HCT116 (cell line): ENCODE results near the gene MGST3. TPM values are rescaled to one million over a fixed set of nuclear protein-coding genes. Genes with fewer than 3 reads are reported as not detected.

Experiments
- ATAC-seq: fragments of 200-7000 bp; cut with Tn5 transposase; 2 replicates; pipeline ENCODE4 v1.9.1; 2020; ENCODE audit warnings: mild to moderate bottlenecking, moderate library complexity
- BruUV-seq: library from RNA; stranded (reverse); fragments of 400-500 nt; replicated peaks from 2 replicates; lab custom pipeline; 2021; lab: Mats Ljungman, UMichigan
- CTCF ChIA-PET: fragments of 300-600 bp; sonication (Branson Sonifier 250); formaldehyde crosslinking; loops from one replicate; lab custom pipeline; 2021; ENCODE audit warnings: antibody characterized with exemption; lab: Charles Lee
- POLR2A ChIA-PET: fragments of 300-600, 350-600 bp; sonication (Branson Sonifier 250); formaldehyde crosslinking; loops from one replicate; lab custom pipeline; 2021; ENCODE audit warnings: antibody characterized with exemption; lab: Charles Lee
- RAD21 ChIA-PET, 2 experiments: fragments of 300-600 bp; sonication (Branson Sonifier 250); formaldehyde crosslinking; loops; one replicate each; lab custom pipeline; 2023; ENCODE audit warnings: low total read pairs in 2 of 2; ENCODE audit not compliant: uncharacterized antibody in 2 of 2, unreplicated experiment in 2 of 2, low non-redundant PET in 1 of 2; lab: Charles Lee
- DNase-seq: peaks from one replicate; pipeline ENCODE4 v3.0.0-alpha.2; 2010; ENCODE audit warnings: low read depth, low spot score
- H2AFZ ChIP-seq: fragments of 200-600 bp; shearing (Covaris generic), sonication (generic); 2 replicates; pipeline ENCODE4 v1.6.1; 2017; ENCODE audit warnings: low read depth, mixed run types, mixed read lengths, antibody characterized with exemption, low read length; ENCODE audit not compliant: poor library complexity, severe bottlenecking
- H3K27ac ChIP-seq: 2 replicates; pipeline ENCODE4 v1.5.1; 2012; ENCODE audit warnings: low read depth, low read length
- H3K27me3 ChIP-seq: fragments of 200-600 bp; sonication (generic); 2 replicates; pipeline ENCODE4 v1.6.1; 2016; ENCODE audit warnings: mixed run types, low read length, mixed read lengths; ENCODE audit not compliant: insufficient read depth
- H3K36me3 ChIP-seq, 2 experiments: fragments of 200-500 bp in 1 of 2; fragments of 200-600 bp in 1 of 2; sonication (Bioruptor generic) in 1 of 2; sonication (generic) in 1 of 2; 2 replicates each; pipeline versions ENCODE4 v1.5.1 to v1.6.1; 2014 to 2016; ENCODE audit warnings: low read length in 2 of 2, inconsistent platforms in 1 of 2, mixed read lengths in 1 of 2, mixed run types in 1 of 2; ENCODE audit not compliant: insufficient read depth in 2 of 2, control insufficient read depth in 1 of 2
- H3K4me1 ChIP-seq, 2 experiments: fragments of 200-600 bp in 1 of 2; sonication (generic) in 1 of 2; 2 replicates each; pipeline versions ENCODE4 v1.5.1 to v1.6.1; 2012 to 2017; ENCODE audit warnings: low read length in 2 of 2, inconsistent platforms in 1 of 2, mild to moderate bottlenecking in 1 of 2, mixed read lengths in 1 of 2, mixed run types in 1 of 2, moderate library complexity in 1 of 2; ENCODE audit not compliant: insufficient read depth in 2 of 2, control insufficient read depth in 1 of 2
- H3K4me2 ChIP-seq: fragments of 200-600 bp; sonication (generic); 2 replicates; pipeline ENCODE4 v1.6.1; 2017; ENCODE audit warnings: mixed run types, low read length, mixed read lengths
- H3K4me3 ChIP-seq, 2 experiments: fragments of 200-600 bp in 1 of 2; sonication (generic) in 1 of 2; replicated peaks in 1 of 2; 2 replicates each; pipeline ENCODE4 v1.5.1; 2011 to 2016; ENCODE audit warnings: low read length in 2 of 2, control low read depth in 1 of 2, low read depth in 1 of 2, mild to moderate bottlenecking in 1 of 2, mixed read lengths in 1 of 2, mixed run types in 1 of 2
- H3K79me2 ChIP-seq: fragments of 200-600 bp; sonication (generic); 2 replicates; pipeline ENCODE4 v1.6.1; 2017; ENCODE audit warnings: mild to moderate bottlenecking, mixed run types, low read length, moderate library complexity, mixed read lengths; ENCODE audit not compliant: insufficient read depth
- H3K9ac ChIP-seq: fragments of 200-600 bp; sonication (generic); 2 replicates; pipeline ENCODE4 v1.6.1; 2016; ENCODE audit warnings: low read length, mixed read lengths
- H3K9me2 ChIP-seq: fragments of 200-600 bp; sonication (generic), shearing (Covaris generic); 2 replicates; pipeline ENCODE4 v1.6.1; 2017; ENCODE audit warnings: mixed run types, mild to moderate bottlenecking, moderate library complexity; ENCODE audit not compliant: insufficient read depth
- H3K9me3 ChIP-seq, 2 experiments: fragments of 200-500 bp in 1 of 2; fragments of 200-600 bp in 1 of 2; sonication (Bioruptor generic) in 1 of 2; sonication (generic) in 1 of 2; 2 replicates each; pipeline ENCODE4 v1.6.1; 2014 to 2017; ENCODE audit warnings: low read length in 2 of 2, mixed read lengths in 2 of 2, inconsistent platforms in 1 of 2, low read depth in 1 of 2, mild to moderate bottlenecking in 1 of 2, mixed run types in 1 of 2, moderate library complexity in 1 of 2; ENCODE audit not compliant: control insufficient read depth in 1 of 2, insufficient read depth in 1 of 2
- H4K20me1 ChIP-seq: fragments of 200-600 bp; sonication (generic), shearing (Covaris generic); 2 replicates; pipeline ENCODE4 v1.6.1; 2017; ENCODE audit warnings: mixed run types, mild to moderate bottlenecking, moderate library complexity; ENCODE audit not compliant: insufficient read depth
- ATF3 ChIP-seq: IDR thresholded peaks from 2 replicates; pipeline ENCODE4 v1.6.1; 2012
- CBX3 ChIP-seq: IDR thresholded peaks from 2 replicates; pipeline ENCODE4 v1.6.1; 2012; ENCODE audit warnings: low read depth
- CEBPB ChIP-seq: IDR thresholded peaks from 2 replicates; pipeline ENCODE4 v1.6.1; 2012; ENCODE audit warnings: low read depth
- CTCF ChIP-seq, 3 experiments: fragments of 200-600 bp in 1 of 3; sonication (generic) in 1 of 3; IDR thresholded peaks in 2 of 3; conservative IDR thresholded peaks in 1 of 3; 2 replicates each; pipeline ENCODE4 v1.5.1; 2012 to 2017; ENCODE audit warnings: low read depth in 2 of 3, low read length in 2 of 3, antibody characterized with exemption in 1 of 3, borderline replicate concordance in 1 of 3, control low read depth in 1 of 3, mild to moderate bottlenecking in 1 of 3, mixed read lengths in 1 of 3, mixed run types in 1 of 3, moderate library complexity in 1 of 3; ENCODE audit not compliant: insufficient read depth in 1 of 3
- ELF1 ChIP-seq: IDR thresholded peaks from 2 replicates; pipeline ENCODE4 v1.6.1; 2012; ENCODE audit warnings: low read depth, borderline replicate concordance
- EZH2 ChIP-seq: fragments of 200-600 bp; sonication (generic); IDR thresholded peaks from 2 replicates; pipeline ENCODE4 v1.6.1; 2017; ENCODE audit warnings: antibody characterized with exemption, mixed run types
- EZH2phosphoT487 ChIP-seq: fragments of 200-600 bp; IDR thresholded peaks from 2 replicates; pipeline ENCODE4 v1.6.1; 2018; ENCODE audit warnings: antibody characterized with exemption, borderline replicate concordance
- JUND ChIP-seq: IDR thresholded peaks from 2 replicates; pipeline ENCODE4 v1.6.1; 2012
- MAX ChIP-seq: IDR thresholded peaks from 2 replicates; pipeline ENCODE4 v1.6.1; 2012
- POLR2A ChIP-seq: IDR thresholded peaks from 2 replicates; pipeline ENCODE4 v1.7.0; 2011; ENCODE audit warnings: borderline replicate concordance; ENCODE audit not compliant: insufficient read depth, insufficient read length; ENCODE audit errors: extremely low read depth
- POLR2AphosphoS5 ChIP-seq: IDR thresholded peaks from 2 replicates; pipeline ENCODE4 v1.6.1; 2011; ENCODE audit warnings: mild to moderate bottlenecking, low read depth, low read length, moderate library complexity
- SIN3A ChIP-seq: IDR thresholded peaks from 2 replicates; pipeline ENCODE4 v1.6.1; 2012; ENCODE audit warnings: low read depth
- SP1 ChIP-seq: IDR thresholded peaks from 2 replicates; pipeline ENCODE4 v1.6.1; 2012; ENCODE audit warnings: low read depth
- SRF ChIP-seq: IDR thresholded peaks from 2 replicates; pipeline ENCODE4 v1.6.1; 2012; ENCODE audit warnings: low read depth
- TCF7L2 ChIP-seq: IDR thresholded peaks from 2 replicates; pipeline ENCODE4 v1.7.0; 2011; ENCODE audit warnings: borderline replicate concordance, inconsistent platforms; ENCODE audit not compliant: insufficient read depth, insufficient read length; ENCODE audit errors: extremely low read depth
- YY1 ChIP-seq: IDR thresholded peaks from 2 replicates; pipeline ENCODE4 v1.6.1; 2011; ENCODE audit warnings: low read length, low read depth, moderate library complexity, mild to moderate bottlenecking; ENCODE audit not compliant: insufficient replicate concordance; ENCODE audit errors: extremely low read depth
- ZBTB33 ChIP-seq: IDR thresholded peaks from 2 replicates; pipeline ENCODE4 v1.6.1; 2011; ENCODE audit warnings: mild to moderate bottlenecking, low read length, moderate library complexity; ENCODE audit not compliant: insufficient replicate concordance; ENCODE audit errors: extremely low read depth
- ZFX ChIP-seq: fragments of 450-650 bp; IDR thresholded peaks from 2 replicates; pipeline ENCODE4 v1.6.1; 2017
- ZNF274 ChIP-seq: fragments of 200-500 bp; sonication (Bioruptor generic); IDR thresholded peaks from 2 replicates; pipeline ENCODE4 v1.6.1; 2014; ENCODE audit warnings: mild to moderate bottlenecking, low read depth, low read length, inconsistent platforms
- intact Hi-C: fragments of 100-400 bp; cut with micrococcal nuclease; formaldehyde crosslinking; loops from 2 replicates; pipeline ENCODE4 v1.10.0; 2022
- total RNA-seq: library from RNA; stranded (reverse); gene quantifications from one replicate; pipeline ENCODE4 v1.2.1, GENCODE V29; 2021; ENCODE audit not compliant: unreplicated experiment
- TF ChIP-seq, protein P1 (sequence below): IDR thresholded peaks from 2 replicates; pipeline ENCODE4 v1.6.1; 2012; ENCODE audit warnings: low read depth

Gene MGST3
- total RNA-seq, 1 experiment from 2014 or later: 93.7 TPM

- POLR2A ChIA-PET: no interaction called here
Measured at GRCh38 chr1:165659581-165659895, 28.5 kb downstream of the MGST3 start.

More at GRCh38 chr1:165659581-165659895, 28.5 kb downstream of the MGST3 start:
- Histone ChIP-seq H3K9ac (no peak overlapping the region), H3K9me3 (no peaks in the 10 kb centered on the region), H3K27me3 (no peaks in the 10 kb centered on the region), H3K4me2 (no peak overlapping the region), H3K36me3 (peaks cover 9 to 23% of the 10 kb centered on the region in 2 experiments; a peak in 3 of 4 replicates), H4K20me1 (no peaks in the 10 kb centered on the region), H3K27ac (no peak overlapping the region), H3K9me2 (no peaks in the 10 kb centered on the region), H2AFZ (no peak overlapping the region), H3K4me3 (no peak overlapping the region), H3K79me2 (no peaks in the 10 kb centered on the region), H3K4me1 (no peaks in the 10 kb centered on the region)
- BruUV-seq: no TSS peak
- CTCF ChIA-PET: interaction anchor here (1.6 kb wide), 1 partner anchor 10 kb away, joined by 3 read pairs; no protein-coding TSS in a partner anchor
- ATAC-seq: no peak
- TF ChIP-seq SP1 (no peak), SRF (no peak), POLR2AphosphoS5 (no peak), ZFX (no peak), POLR2A (no peak), ZBTB33 (no peak), ATF3 (no peak), TCF7L2 (no peak), CEBPB (no peak), CTCF (IDR thresholded peaks at IDR 0.05 in 2 of 3, conservative IDR thresholded peaks at IDR 0.05 in 1 of 3; ENCODE audit: borderline replicate concordance in 1 of 3, insufficient read depth in 1 of 3, low read depth in 2 of 3, low read length in 2 of 3) (no peak), EZH2 (no peak), YY1 (no peak), ELF1 (no peak), ZNF274 (no peak), MAX (no peak), EZH2phosphoT487 (no peak), SIN3A (no peak), CBX3 (no peak), JUND (no peak)
- TF ChIP-seq, protein P1, sequence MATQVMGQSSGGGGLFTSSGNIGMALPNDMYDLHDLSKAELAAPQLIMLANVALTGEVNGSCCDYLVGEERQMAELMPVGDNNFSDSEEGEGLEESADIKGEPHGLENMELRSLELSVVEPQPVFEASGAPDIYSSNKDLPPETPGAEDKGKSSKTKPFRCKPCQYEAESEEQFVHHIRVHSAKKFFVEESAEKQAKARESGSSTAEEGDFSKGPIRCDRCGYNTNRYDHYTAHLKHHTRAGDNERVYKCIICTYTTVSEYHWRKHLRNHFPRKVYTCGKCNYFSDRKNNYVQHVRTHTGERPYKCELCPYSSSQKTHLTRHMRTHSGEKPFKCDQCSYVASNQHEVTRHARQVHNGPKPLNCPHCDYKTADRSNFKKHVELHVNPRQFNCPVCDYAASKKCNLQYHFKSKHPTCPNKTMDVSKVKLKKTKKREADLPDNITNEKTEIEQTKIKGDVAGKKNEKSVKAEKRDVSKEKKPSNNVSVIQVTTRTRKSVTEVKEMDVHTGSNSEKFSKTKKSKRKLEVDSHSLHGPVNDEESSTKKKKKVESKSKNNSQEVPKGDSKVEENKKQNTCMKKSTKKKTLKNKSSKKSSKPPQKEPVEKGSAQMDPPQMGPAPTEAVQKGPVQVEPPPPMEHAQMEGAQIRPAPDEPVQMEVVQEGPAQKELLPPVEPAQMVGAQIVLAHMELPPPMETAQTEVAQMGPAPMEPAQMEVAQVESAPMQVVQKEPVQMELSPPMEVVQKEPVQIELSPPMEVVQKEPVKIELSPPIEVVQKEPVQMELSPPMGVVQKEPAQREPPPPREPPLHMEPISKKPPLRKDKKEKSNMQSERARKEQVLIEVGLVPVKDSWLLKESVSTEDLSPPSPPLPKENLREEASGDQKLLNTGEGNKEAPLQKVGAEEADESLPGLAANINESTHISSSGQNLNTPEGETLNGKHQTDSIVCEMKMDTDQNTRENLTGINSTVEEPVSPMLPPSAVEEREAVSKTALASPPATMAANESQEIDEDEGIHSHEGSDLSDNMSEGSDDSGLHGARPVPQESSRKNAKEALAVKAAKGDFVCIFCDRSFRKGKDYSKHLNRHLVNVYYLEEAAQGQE: no peak
- DNase-seq: no peak
- intact Hi-C loops: no loop called here
- RAD21 ChIA-PET: no interaction called here
